ENCODE data around the gene SLC24A3.

DNA sequence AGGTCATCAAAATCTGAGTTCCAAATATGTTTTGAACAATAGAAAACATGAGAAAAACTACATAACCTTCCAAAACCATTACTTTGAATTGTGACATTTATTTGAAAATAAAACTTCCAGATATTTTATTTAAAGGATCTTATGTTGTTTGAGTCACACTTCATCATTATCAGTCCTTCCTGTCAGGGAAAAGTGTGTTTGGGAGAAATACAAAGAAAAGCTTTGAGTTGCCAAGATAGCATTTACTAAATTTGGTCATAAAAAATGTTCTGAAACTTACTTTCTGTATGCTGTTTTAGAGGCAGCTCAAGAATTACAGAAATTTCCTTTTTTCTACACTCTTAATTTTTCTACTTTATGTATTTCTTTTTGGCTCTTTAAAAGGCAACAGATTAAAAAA, 337.5 kb downstream of the SLC24A3 start:
- TF ChIP-seq CTCF (IDR thresholded peaks at IDR 0.05; ENCODE audit: insufficient read depth, low read depth, low read length) (no peak), EZH2 (IDR thresholded peaks at IDR 0.05; ENCODE audit: insufficient read depth, low read length) (no peak)

Data from astrocyte (in vitro differentiated cells and primary cell).